Occipital lobe (tissue), 2 donors: Measurements from ENCODE around the gene LAMB3. TPM values are rescaled to one million over a fixed set of nuclear protein-coding genes. Genes with fewer than 3 reads are reported as not detected.

Experiments
- DNase-seq: peaks from one replicate; lab custom pipeline; 2025; lab: John Stamatoyannopoulos, UW
- total RNA-seq: library from RNA; depleted of rRNA; stranded (reverse); fragments of >200 nt; gene quantifications from one replicate; pipeline ENCODE4 v1.2.3, GENCODE V29; 2014

The LAMB3 gene
- total RNA-seq, 1 donor from 2014 or later, result 1.7 TPM

DNA sequence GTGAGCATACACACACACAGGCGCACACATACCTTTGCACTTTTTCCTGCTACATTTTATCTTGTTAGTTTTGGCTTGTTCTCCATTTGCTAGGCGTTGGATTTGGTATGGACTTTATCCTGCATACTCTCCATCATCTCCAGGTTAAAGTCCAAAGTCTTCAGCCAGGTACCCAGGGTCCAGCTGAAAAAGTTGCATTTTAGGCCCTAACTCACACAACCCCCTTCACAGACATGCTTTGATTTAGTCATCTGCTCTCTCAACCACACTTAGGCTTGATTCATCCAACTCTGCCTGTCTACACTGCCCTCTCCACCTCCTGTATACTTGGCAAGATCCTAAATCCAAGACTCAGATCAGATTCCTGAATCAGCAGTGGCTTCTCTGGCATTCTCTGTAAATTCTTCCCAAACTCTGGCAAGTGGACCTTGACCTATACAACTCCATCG, 10.7 kb upstream of the LAMB3 start:
- no peak for DNase-seq

DNA sequence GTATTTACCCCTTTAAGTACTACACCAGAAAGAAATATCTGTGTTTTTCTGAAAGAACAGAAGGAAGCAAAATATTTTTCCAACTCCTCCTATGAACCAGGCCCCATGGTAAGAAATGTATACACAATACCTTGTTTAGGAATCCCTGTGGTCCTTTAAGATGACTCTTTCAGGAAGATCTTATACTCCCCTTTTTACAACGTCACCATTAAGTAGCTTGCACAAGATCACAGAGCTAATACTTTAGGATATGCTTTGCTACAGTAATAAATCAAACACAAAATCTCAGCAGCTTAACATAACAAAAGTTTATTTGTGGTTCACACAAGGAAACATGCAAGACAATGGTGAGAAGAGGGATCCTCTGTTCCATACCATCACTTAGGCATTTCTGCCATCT, 8.8 kb upstream of the LAMB3 start:
- no peak for DNase-seq

DNA sequence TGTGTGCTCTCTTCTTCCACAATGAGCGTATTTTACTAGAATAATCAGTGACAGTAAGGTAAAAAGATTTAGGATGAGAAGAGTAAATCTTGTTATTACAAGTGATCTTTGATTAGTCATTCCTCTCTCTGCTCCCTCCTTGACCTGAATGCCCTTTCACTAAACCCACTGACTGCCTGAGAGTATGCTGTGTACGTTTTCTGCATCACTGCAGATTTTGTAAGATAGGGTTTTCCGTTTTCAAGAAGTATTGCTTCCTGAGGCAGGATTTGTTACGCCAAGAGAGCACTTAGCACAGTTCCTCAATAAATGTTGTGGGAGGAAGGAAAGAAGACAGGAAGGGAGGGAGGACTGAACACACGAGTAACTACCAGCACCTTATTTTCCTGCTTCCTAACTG, 7.7 kb upstream of the LAMB3 start:
- no peak for DNase-seq

DNA sequence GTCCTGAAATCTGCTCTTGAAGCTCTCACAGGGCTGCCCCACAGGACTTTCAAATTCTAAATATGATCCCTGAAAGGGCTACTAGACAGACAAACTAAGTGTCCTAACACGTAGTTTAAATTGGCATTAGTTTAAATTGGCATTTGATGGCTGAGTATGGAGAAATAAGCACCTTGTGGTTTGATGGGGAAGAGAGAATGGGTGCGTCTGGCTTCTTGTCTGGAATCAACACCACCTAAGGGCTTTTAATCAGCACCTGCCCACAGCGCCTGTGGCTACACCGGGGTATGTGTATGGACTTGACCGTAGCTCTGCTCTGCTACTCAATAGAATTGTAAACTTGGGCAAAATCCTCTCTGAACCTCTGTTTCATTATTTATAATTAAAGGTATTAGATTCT, 5.7 kb upstream of the LAMB3 start:
- DNase-seq, result no peak

DNA sequence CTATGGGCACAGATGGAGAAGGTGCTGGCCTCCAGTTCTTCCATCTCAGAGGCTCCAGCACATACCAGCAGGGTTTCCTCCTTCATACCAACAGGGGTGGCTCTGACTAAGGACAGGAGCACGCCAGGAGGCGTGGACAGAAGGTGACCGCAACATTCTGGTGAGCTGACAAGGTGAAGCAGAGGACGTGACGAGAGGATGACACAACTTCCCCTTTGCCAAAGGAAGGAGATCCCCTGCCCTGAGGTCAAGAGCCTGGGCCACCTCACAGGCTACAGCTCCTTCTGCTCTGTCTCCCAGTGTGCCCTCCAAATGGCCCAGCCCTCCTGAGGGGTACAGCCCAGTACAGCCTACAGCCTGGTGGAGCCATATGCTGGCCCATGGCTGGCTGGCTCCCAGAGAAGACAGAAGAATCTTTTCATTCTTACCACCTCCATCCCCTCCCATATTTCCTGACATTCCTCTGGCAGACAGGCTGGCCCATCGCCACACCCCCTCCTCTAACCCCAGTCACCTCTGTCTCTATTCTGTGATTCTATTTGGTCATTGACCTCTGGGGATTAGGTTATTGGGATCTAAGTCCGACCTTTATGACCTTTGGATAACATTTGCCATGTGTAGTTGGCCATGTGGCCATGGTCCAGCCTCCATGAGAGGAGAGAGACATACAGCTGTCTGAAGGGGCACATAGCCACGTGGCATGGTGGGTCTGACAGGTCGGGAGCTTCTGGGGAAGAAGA, 5.1 kb upstream of the LAMB3 start:
- DNase-seq, result no peak

DNA sequence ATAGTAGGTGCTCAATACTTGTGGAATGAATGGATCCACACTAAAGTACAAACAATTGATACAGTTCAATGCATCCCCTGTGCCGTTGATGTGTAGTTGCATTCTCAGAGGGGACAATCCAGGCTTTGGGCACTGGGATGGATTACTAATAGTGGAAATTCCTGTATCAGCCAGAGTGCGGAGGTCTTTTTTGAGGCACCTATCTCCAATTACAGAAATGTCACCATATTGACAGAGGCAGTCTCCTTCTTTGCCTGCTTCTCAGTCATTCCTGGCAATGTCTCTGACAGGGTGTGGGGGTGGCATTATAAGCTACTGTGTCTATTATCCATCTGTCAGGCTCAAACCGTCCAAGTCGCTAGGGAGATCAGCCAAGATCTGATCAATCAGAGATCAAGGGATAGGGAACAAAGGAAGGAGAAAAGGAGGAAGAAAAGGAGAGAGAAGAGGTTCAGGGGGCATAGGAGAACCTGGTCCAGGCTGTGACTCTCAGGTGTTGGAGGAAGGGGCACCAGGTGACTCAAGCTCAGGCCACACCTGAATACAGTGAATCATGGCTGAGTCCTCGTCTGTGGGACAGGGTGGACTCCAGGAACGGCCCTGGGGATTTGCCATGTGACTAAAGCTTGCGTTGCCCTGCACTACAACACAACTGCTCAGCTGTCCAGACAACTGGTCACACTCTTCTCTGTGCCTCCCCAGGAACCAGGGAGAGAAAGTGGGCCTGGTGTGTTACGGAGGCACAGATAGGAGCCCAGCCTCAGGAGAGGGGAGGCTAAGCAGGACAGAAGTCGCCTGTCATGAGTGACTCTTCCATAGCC, 3.4 kb upstream of the LAMB3 start:
- DNase-seq, result no peak

DNA sequence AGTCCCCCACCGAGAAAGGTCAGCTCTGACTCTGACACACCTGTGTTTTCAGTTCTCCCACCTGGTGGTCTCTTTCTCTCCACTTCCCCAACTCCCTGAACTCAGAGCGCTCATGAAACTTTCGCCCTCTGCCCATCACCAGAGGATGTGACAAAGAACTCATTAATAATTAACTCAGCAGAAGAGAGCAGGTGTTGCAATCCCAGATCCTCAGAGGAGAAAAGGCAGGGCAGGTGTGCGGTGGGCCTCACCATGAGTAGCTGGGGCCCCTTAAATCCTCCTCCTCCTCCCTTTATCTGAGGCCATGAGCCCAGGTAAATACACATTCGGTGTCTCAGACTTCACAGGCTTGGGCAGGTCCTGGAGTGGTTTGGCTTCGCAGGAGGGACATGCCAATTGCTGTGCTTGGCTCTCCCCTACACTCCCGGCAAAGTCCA, 1.7 kb upstream of the LAMB3 start:
- DNase-seq, result no peak

DNA sequence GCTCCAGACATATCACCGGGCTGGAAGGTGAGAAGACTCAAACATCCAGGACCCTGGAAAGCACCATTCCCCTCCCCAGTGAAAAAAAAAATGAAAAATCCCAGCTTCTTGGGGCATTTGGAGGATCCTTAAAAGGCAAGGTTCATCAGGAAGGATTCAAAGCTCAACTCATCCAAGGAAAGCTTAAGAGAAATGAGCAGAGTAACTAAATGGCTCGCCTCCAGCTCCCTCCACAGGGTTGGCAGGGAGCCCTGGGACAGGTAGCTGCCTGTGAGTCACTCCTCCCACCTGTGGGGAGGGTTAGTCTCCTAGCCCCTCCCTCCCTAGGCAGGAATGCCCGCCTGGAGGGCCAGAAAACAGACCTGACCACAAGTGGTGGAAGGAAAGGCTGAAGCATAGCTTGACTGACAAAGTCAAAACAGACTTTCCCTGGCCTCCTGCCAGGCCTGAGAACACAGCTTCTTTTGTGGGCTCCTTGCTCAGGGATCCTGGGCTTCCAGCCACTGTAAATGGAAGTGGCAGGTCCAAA, 712 bp upstream of the LAMB3 start:
- DNase-seq, result peak; percentile 66

DNA sequence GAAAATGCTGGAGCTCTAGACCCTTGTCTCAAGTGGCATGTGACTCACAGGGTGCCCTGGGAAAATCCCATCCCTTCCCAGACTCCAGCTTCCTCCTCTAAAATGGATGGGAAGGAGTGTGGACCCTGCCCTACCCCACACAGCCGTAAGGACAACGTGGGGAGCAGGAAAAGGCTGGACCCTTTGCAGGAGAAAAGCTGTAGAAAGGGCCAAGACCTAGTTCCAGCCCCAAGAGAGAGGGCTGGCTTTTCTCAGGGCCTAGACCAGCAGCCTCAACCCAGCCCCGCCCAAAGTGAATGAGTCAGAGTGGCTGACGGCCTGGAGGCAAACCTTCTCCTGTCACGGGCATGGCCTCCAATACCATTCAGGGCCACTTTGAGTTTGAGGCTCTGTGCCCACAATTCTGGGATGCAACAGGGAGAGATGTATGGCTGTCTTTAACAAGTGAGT, 1.1 kb downstream of the LAMB3 start:
- DNase-seq, result no peak

DNA sequence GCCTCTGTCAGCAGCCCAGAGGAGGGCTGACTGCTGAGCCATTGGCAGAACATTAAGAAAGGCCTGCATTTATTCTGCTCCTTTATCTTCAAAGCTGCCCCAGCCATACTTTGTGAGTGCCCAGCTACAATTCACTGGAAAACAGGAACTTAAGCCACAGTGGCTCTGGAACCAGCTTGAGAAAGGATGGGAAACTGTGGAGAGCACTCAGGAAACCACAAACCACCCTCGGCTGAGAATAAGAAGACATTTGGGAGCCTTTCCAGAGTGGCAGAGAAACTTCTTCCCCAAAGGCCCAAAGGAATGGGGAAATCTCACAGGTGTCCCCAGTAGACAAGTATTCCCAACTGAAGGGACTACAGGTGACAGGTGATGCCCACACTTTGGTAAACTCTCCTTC, 1.8 kb downstream of the LAMB3 start:
- DNase-seq, result no peak

DNA sequence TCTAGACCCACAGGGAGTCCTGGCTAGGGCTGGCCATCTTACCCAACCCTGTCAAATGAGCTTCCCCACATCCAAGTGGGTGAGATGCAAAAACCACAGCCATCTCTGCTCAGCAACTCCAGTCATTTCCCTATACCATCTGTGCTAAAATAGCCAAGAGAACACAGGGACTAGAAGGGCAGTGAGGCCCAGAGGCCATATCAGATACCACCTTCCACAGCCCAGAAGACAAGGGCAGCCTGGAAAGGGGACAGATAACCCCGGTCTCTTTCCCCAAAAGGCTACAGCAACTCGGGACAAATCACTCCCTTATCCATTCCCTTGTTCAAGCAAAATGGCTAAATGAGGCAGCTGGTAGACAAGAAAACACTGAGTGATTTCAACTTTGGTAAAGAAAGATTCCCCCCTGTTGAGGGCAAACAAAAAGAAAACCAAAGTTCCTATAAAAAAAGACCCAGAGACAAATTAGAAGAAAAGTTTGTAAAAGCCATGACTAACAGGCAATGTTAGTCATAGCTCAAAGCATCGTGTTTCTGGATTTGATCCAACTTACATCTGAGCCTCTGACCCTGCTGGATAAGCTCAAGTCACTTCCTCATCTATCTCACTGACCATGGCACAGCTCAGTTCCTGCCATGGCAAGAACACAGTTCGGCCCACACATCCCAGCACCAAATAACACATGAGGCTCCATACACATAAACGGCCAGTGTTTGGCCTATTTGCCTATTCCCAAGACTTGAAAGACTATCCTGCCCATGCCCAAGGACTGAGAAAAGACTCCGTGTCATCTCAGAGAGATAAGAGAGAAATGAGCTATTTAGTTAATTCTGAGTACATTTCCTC, 3.1 kb downstream of the LAMB3 start:
- no peak for DNase-seq

DNA sequence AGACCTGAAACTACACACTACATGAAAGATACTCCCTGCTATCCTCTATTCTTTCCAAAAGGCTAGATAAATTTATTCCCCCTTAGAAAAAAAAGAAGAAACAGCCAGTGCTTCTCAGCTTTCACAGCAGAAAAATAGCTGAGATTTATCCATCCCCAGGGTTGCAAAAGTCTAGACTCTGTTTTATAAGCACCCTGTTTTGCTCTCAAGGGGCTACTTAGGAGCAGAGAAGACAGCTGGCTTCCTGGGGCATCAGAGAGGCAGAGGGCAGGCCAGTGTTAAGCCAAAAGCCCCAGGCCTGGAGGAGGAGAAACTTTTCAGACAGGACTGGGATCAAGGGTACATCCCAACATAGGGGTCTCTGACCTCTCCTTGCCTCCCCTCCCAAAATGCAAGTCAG, 3.9 kb downstream of the LAMB3 start:
- no peak for DNase-seq

DNA sequence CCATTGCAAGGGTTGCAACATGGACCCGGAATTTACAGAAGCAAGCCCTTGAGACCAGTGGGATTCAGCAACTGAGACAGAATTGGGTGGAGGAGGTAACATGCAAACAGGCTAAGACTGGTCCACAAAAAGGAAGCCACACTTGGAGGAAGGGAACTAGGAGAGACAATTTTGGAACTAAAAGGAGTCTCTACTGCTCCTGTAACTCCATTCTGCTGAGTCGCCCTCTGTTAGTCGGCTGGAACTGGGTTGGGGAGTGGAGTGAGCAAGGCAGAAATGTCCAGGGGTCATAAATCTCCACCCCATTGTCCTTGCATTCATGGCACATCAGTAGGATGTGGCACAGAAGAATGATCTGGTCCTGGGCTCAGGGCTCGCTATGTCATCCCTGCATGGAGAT, 5.1 kb downstream of the LAMB3 start:
- no peak for DNase-seq

DNA sequence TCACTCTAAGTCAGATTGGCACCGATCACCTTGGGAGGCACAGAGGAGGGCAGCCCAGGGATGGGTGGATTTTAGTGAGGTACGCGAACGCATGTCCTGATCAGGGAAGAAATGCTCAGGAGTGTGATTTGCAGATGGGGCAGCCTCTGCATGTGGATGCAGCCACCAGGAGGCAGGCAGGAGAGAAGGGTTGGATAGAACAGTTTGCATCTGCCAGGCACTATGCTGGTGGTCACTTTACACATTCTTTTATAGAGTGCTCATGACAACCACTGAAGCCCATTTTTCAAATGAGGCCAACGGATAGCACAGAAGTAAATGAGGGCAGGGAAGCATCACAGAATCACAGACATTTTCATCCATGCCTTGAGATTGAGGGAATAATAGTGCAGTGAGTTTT, 5.7 kb downstream of the LAMB3 start:
- DNase-seq, result no peak

DNA sequence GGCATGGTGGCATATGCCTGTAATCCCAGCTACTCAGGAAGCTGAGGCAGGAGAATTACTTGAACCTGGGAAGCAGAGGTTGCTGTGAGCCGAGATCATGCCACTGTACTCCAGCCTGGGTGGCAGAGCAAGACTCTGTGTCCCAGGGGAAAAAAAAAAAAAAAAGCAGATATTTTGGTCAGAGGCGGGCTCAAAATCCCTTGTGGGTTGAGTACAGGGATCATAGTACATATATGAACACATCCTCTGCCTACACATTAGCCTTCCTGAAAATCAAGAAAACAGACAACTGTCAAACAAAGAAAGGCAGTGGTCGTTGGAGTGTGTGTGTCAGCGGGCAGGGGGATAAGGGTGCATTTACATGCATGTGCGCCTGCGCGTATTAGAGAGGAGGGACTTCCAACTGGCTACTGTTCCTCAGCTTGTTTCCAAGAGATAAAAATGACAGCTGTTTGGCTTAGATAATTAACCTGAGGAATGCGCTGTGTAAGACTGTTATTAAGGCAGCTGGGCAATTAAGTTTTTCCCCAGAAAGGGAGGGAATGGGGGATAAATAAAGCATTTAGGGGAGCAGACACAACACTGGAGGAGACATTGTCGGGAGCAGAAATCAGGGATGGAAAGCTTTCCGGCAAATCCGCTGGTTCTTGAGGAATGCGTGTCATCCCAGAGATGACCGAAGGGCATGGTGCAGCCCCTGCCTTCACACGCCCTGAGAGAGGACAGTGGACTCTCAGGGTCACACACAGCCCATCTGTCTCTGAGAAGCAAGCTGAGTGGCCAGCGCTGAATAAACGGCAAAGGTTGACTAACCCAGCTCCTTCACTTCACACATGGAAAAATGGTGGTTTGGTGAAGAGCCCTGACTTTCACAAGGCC, 6.4 kb downstream of the LAMB3 start:
- DNase-seq, result no peak

DNA sequence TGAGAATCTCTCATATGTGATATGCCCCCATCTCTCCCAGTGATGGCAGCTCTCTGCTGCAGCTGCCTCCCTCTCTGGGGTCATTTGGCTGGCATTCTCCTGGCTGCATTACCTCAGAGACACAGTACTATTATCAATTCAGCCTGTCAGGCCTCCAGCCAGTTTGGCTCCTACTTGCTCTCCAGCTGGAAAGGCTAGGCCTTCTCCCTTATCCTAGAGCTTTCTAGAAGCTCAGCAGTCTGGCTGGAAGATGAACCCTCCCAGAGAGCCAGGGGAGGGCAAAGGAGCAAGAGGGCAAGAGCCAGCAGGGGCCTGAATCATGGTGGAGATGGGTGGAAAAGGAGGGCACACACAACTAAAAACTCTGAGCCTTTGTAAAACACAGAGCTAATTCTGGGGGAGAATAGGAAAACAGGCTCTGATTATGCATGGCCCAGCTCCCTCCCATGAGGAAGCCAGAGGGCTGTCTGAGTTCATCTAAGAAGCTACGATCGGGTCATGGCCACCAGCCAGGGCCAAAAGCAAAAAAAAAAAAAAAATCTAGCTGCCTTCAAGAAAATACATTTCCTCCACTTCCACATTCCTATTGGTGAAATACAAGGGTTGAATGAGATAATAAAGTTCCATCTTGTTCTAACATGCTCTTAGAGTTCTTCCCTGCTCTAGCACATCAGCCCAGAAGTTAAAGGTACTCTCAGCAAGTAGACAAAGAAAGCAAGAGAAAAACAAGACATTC, 8.8 kb downstream of the LAMB3 start:
- DNase-seq, result peak; percentile 31

DNA sequence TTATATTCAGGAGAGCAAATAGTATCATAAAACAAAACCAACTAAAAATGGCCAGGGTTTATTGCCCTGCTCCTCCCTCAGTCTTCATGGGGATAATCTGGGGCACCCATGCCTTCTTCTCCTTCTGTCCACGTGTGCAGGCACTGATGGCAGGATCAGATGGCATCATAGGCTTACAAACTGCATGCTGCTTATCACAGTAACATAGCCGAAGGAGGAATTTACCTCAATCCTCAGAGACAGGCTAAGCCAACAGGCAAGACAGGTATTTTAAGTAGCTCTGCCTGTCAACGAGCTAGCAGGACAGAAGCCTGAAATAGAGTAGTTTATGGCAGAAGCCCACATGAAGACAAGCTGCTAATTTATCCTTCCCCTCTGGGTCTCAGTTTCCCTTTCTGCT, 9.4 kb downstream of the LAMB3 start:
- DNase-seq, result no peak

DNA sequence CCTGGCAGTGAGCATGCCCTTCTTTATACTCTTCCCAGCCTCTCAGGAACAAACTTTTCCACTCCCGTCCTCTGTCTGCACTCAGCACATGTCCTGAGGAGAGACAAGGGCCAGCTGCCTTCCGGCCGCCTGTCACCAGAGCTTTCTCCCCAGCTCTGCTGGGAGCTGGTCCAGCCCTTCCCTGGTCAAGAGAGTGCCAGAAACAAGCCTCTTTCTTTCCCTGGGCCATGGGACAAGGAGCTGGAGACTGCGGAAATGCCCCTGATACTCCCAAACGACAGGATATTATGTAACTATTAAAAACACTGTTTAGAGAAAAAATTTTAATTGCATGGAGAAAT, 10.4 kb downstream of the LAMB3 start:
- DNase-seq, result peak; percentile 44

DNA sequence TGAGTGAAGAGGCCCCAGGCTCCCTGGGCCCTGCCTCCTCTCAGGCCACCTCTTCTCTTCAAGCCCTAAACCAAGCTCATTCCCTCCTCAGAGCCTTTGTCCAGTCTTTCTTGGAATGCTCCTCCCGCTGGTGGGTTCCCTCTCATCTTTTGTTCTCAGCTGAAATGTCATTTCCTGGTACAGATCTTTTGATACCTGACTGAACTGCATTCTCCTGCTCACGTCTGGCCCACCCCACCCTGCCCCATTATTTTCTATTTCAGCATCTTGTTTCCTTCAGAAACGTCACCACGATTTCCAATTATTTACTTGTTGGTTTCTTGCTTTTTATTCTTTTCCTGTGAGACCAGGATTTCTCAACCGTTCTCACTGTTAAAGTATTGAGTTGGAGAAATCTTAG, 16.4 kb downstream of the LAMB3 start:
- no peak for DNase-seq
